Stimulated activated CD4-positive, alpha-beta T cell treated with anti-CD3 and anti-CD28 coated beads, Interleukin-4, amount 100 ng/mL, for 48 hours (primary cell): Measurements from ENCODE around the gene TBATA.

ENCODE experiments used
- DNase-seq, 2 donors: peaks; one replicate each; pipeline ENCODE4 v3.0.0-alpha.2; 2020; ENCODE audit warnings: low read depth in 2 of 2

TBATA gene

DNA sequence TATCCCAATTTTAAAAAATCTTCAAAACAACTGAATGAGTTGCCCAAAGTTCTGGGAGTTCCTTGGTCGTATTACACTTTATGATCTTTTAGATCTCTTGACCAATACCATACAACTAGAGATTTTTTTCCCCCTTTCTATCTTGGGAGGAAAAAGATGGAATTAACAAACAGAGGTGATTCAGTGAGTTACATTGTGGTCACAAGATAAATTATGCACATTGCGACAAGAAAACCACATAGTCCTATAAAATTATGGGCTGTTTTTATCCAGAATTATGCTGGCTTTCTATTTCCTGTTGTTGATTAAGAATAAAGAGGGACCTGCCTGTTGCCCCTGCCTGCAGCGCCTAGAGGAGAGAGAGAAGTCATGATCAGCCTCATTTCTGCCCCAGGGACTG is 22.4 kb upstream of the TBATA start:
- DNase-seq, result no peak

DNA sequence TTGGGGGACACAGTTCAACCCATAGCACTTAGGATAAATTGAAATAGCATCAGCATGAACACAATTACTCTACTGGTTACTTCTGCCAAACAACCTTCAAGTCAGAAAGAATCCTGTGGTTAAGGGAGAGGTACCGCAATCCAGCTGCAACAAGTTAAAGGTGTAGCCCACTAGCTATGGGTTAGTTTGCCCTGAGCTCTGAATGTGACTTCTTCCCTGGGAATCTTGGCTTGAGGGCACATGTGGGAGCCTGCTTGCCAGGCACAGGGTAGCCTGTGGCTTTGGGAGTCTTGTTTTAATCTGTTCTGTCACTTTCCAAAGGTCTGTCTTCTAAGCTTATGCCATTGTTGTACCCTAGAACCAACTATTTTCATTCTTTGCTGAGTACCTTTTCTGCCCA is 21.7 kb upstream of the TBATA start:
- no peak for DNase-seq

DNA sequence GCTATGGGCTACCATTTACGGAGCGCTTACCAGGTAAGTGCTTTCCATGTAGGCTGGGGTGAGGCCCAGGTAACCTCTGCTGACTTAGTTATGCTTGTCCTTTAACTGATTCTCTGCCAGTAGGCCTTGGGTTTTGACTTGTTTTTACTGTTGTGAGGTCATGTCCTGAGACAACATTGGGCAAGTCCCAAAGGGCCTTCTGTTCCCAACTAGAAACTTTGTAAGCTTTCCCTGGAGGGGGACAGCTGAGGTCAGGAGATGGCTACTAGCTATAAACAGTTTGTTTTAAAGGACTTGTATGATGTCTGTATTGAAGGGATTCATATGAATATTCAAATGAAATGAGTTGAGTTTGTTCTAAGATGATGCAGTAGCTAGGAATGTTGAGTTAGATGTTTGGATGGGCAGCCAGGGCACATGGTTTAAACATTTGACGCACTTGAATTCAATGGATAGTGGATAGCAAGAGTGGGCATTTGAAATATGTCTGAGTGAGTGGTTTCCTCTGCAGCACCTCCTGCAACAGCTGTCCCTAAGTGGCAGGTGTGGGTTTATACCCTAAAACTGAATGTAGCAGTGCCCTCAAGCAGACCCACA is 20.5 kb upstream of the TBATA start:
- no peak for DNase-seq

DNA sequence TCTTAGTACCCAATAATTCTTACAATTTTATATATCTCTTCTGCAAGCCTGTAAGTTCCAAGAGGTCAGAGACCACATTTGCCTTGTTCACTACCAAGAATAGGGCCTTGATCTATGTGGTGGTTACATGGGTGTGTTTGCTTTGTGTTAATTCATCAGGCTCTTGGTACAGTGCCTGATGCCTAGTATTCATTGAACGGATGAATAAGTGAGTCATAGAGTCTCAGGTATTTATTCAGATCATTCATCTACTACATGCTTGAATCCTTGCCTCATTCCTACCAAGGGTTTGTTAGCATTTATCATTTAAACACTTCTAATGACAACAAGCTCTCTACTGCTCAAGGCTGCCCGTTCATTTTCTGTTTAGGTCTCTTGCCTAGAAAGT is 19.2 kb upstream of the TBATA start:
- no peak for DNase-seq

- no peak for DNase-seq
Measured at GRCh38 chr10:70803775-70804420, 18.7 kb upstream of the TBATA start.

DNA sequence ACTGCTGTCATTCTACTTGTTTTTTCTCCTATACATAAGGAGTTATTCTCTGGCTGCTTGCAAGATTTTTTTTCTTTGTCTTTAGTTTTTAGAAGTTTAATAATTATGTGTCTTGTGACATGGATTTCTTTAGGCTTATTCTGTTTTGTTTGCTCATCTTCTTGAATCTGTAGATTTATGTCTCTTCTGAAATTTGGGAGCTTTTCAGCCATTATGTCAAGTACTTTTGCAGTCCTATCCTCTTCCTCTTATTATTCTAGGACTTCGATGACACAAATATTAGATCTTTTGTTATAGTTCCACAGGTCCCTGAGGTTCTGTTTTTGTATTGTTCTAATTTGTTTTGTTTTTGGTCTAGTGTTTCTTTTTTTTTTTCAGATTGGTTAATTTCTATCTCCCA is 16.7 kb upstream of the TBATA start:
- no peak for DNase-seq

- DNase-seq, result no peak
Measured at GRCh38 chr10:70799124-70799523, 13.9 kb upstream of the TBATA start.

DNA sequence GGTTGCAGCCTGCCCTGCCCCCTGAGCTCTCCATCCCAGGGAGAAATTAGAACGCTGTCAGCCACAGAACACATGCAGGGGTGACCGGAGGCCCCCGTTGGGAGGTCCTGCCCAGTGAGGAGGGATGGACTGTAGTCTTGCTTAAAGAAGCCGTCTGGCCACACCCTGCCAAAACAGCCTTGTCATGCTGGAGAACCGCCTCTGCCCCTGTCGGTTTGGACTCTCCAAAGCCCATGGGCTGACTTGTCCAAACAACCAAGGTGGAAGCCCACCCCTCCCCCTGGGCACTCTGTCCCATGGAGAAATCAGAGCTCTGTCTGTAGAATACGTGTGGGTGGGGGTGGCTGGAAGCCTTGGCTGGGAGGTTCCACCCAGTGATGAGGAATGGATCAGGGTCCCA is 12.7 kb upstream of the TBATA start:
- DNase-seq, result no peak

DNA sequence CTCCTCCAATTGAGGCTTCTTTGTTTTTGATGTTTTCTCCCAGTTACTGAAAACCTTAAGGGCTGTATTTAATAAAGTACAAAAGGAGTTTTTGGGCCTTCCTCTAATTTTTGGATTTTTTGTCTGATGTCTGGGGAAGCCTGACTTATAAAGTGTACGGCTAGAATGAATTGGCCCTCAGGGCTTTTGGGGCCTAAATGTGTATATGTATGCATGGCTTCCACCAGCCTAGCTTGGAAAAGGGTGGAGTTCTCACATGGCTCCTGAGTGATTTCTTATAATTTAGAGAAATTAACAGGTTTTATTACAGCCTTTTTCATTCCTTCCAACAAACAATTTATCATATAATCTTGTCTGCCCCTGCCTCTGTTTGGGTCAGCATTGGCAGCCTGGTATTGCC is 10.4 kb upstream of the TBATA start:
- no peak for DNase-seq

DNA sequence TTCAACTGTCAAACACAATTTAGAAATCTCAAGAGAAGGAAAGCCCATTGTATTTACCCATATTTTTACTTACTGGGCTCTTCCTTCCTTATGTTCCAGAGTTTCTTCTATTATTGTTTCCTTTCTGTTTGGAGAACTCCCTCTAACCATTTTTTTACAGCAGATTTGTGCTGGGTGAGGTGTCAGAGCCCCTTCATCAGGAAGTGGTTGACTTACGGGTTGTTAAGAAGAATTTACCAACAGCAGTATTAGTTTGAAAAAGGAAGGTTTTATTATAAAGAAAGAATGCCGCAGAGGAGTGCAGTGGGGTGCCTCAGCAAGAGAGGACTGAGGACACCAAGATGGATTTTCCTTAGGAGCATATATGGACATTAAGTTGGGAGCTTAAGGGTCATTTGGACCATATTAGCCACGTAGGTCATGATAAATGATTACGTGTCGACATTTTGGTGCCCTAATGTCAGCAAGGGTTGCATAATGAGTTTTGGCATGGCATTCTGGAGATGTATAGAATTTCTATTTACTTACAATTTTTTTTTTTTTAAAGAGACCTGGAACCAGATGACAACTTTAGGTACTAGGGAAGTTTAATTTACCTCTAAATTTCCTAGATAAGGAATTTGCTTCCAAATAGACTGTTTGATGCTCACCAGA is 6.3 kb upstream of the TBATA start:
- no peak for DNase-seq

DNA sequence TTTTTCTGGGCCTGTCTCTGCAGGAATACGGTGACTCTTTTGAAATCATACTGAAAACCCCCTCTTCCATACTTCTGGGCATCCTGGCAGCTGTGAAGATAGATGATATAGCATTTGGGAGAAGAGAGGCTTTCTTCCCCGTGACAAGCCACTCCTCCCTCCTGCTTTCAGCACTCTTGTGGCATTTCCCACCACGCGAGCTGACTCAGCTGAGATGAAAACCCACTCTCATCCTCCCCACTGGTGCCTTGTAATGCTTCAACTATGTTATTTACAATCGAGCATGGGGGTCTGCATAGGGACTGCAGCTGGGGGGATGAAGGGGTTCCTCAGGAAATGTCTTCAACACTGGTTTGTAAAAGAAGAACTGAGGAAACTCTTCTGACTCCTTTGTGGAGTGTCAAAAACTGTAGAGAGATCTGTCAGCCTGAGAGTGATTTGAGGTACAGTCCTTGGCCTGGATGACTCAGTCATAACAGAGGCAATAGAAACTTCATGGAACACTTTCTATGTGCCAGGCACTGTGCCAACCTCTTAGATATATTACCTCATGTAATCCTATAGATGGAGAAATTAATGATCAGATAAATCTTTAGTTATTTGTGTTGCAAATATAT is 1.7 kb upstream of the TBATA start:
- peak in 1 of 2 donors; percentile 10 for DNase-seq

- DNase-seq, result no peak
Measured at GRCh38 chr10:70784471-70784870, 706 bp downstream of the TBATA start.

DNA sequence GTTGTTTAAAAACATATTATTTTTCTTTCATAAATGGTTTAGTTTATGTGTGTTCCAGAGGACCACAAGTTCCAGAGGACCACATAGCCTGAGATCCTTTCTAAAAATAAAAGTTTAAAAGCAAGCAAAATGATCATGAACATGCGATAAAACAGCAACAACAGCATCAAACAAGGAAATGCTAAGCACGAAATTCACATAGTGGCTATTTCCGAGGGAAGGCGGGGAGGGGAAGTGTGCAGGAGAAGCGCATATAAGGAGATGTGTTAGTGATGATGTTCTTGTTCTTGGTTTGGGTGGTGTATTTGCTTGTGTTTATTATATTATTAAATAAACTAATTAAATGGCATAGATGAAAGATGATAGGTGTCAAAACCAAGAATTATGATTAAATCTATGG is 1.2 kb downstream of the TBATA start:
- no peak for DNase-seq

DNA sequence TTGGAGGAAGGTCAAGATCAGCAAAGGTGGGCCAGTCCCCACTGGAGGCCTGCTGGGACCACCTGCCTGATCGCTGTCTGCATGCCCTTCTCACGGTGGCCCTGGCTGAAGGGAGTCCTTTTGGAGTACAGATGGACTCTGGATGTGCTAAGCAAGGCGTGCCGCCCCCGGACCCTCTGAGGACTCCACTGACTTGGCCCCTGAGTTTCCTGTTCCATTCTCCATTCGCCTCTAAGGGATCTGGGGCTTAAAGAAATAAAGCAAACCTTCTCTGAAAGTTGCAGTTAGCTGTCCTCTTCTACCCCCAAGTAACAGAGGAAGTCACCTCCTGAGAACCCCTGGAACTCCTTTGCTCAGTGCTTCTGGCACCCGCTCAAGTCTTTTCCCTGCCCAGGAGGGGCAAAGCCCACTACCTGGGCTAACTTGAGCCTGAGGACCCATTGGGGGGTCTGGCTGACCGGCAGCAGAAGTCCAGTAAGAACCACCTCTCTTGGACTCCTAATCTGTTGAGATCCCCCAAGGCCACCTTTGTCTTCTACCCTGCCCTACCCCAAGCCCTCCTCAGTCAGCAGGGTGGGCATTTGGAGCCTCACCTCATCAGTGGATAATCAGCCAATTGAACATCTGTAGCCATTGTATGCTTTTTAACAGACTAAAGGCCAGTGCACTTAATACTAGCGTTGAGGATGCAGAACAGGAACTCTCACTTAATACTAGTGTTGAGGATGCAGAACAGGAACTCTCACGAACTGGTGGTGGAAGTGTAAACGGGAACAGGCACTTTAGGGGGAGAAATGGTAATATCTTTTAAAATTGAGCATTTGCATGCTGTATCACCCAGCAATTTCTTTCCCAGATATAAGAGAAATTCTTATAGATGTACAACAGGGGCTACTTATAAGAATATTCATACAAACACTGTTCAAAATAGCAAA is 2.2 kb downstream of the TBATA start:
- DNase-seq, result no peak

- DNase-seq, result no peak
Measured at GRCh38 chr10:70782086-70782745, 3.0 kb downstream of the TBATA start.

DNA sequence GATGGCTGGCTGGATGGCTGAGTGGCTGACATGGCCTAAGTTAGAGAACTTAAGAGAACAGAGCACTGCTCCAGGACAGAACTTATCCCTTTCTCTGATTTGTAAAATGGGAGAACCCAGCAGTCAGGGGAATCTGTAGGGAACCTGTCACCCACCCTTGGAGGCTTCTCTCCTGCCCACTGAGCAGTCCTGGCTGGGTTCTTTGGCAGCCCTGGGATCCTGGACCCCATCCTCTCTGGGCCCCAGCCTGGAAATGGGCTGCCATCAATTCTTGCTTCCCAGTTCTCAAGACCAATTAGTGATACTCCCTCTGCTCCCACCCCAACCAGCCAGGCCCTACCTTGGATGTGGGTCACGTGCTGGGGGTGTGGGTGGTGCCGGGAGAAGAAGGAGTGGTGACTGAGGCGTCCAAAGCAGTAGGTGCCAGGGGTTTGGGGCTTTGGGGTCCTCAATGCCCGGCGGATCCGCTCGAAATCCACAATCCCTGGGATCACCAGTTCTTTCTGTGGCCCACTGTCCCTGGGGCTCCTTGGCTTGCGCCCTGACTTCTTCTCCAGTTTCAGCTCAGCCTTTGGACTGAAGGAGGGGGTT is 3.6 kb downstream of the TBATA start:
- DNase-seq, result no peak

DNA sequence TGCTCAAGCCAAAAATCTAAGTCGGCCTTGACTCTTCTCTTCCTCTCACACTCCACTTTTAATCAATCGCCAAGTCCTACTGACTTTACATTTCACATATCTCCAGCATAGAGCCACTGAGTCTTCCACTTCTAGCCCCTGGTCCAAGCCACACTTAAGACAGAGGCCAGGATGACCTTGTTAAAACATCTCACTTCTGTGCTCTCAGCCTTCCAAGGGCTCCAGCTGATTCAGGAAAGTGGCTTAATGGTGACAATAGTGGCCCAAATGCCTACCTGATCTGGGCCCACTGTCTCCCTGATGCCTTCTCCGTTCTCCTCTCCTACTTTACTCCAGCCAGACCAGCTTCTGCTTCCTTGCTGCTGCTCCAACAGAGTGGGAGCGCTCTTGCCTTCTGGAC is 4.4 kb downstream of the TBATA start:
- no peak for DNase-seq

DNA sequence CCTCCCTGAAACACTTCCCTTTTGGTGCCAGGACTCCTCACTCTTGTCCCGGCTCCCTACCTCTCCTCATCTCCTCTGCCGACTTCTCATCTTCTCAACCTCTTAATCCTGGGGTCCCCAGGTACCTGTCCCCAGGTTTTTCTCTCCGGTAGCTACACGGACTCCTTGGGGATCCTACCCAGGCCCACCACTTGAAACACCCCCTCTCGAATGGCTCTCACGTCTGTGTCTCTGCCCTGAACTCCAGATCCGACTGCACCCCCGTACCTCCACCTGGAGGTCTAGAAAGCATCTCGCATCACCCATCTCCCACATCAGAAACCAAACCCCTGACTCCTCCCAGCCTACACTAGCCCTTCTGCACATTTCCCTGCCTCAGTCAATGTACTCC is 4.8 kb downstream of the TBATA start:
- no peak for DNase-seq

DNA sequence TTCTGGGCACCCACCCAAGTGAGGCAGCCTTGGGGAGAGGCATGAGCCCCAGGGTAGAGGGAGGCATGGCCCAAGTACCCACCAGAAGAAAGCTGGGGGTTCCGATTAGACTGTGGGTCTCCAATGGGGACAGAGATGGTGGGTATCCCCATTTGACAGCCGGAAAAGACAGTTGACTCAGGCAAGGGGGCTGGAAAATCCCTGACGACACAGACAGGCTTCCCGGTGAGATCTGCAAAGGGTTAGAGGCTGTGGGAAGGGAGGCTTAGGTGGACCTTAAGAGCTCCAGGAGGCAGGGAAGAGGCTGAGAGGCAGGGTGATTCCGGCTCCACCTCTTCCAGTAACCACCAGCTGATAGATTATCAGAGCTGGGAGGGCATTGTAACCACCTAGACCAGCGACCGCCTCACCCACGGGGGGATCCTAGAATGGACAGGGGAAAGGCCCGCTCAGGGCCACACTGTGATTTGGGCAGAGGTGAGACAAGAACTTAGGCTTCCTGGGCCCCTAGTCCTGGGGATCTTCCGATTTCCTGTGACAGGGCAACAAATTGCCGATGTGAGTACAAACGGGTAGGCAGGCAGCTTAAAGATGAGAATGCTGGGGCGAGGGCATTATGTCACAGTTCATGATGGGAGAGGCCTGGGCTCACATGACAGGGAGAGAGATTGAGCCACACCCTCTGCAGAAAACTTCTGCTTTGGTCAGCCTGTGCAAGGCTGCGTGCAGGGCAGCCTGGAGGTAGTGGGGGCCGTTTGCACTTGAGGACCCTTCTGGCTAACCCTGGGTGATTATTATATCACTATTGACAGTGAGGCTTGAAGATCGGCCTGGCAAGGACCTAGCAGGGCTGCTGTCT is 5.4 kb downstream of the TBATA start:
- no peak for DNase-seq

DNA sequence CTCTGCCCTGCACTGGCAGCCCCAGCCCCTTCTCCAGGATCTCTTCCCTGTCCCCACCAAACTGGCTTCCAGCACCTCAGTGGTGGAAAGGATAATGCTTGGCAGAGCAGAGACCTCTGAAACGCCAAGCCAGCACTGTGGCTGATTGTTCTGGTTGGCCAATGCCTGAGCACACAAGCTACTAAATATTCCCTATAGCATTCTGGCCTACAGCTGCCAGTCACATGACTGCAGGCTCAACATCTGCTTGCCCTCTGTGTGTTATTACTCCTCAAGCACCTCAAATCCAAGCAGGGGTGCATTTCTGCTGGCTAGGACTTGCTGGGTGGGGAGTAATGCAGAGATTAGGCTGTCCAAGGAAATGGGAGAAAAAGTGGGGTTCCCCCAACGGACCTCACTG is 6.1 kb downstream of the TBATA start:
- no peak for DNase-seq
